Fibroblast of lung (primary cell): ENCODE measurements around the gene NOL6. TPM values are rescaled to one million over a fixed set of nuclear protein-coding genes. Genes with fewer than 3 reads are reported as not detected.

Experiments used
- DNase-seq, 2 donors: peaks; one replicate each; pipeline versions ENCODE4 v3.0.0 to v3.0.0-alpha.2; 2010; ENCODE audit warnings: low read depth in 2 of 2
- H2AFZ ChIP-seq: 2 replicates; pipeline ENCODE4 v1.5.1; 2012; ENCODE audit warnings: low read length, control low read depth, inconsistent platforms
- H3K27ac ChIP-seq: 2 replicates; pipeline ENCODE4 v1.5.1; 2011; ENCODE audit warnings: low read length, control low read depth; ENCODE audit not compliant: insufficient read depth
- H3K27me3 ChIP-seq: 2 replicates; pipeline ENCODE4 v1.5.1; 2011; ENCODE audit warnings: mild to moderate bottlenecking, low read length; ENCODE audit not compliant: control insufficient read depth, insufficient read depth
- H3K36me3 ChIP-seq: 2 replicates; pipeline ENCODE4 v1.5.1; 2011; ENCODE audit warnings: low read length; ENCODE audit not compliant: control insufficient read depth, insufficient read depth
- H3K4me1 ChIP-seq: 2 replicates; pipeline ENCODE4 v1.5.1; 2011; ENCODE audit warnings: low read length; ENCODE audit not compliant: control insufficient read depth, insufficient read depth; ENCODE audit errors: extremely low read depth
- H3K4me2 ChIP-seq: 2 replicates; pipeline ENCODE4 v1.5.1; 2011; ENCODE audit warnings: low read length, control low read depth; ENCODE audit not compliant: insufficient read depth; ENCODE audit errors: extremely low read depth
- H3K4me3 ChIP-seq, 4 experiments: fragments of 200-600 bp in 1 of 4; sonication (generic) in 1 of 4; replicated peaks in 1 of 4; 2 replicates each; pipeline ENCODE4 v1.5.1; 2011 to 2016; ENCODE audit warnings: low read length in 4 of 4, low read depth in 3 of 4, mild to moderate bottlenecking in 3 of 4, control low read depth in 2 of 4, inconsistent platforms in 1 of 4, mixed read lengths in 1 of 4; ENCODE audit not compliant: insufficient read depth in 1 of 4; ENCODE audit errors: control extremely low read depth in 1 of 4
- H3K79me2 ChIP-seq: 2 replicates; pipeline ENCODE4 v1.5.1; 2012; ENCODE audit warnings: mild to moderate bottlenecking, low read length, inconsistent platforms; ENCODE audit not compliant: control insufficient read depth, insufficient read depth
- H3K9ac ChIP-seq: 2 replicates; pipeline ENCODE4 v1.5.1; 2011; ENCODE audit warnings: mild to moderate bottlenecking, low read length, control low read depth; ENCODE audit not compliant: insufficient read depth
- H3K9me3 ChIP-seq: 2 replicates; pipeline ENCODE4 v1.5.1; 2012; ENCODE audit warnings: low read depth, low read length; ENCODE audit not compliant: control insufficient read depth, insufficient read depth
- H4K20me1 ChIP-seq: 2 replicates; pipeline ENCODE4 v1.5.1; 2011; ENCODE audit warnings: low read length; ENCODE audit not compliant: control insufficient read depth, insufficient read depth; ENCODE audit errors: extremely low read depth
- EZH2 ChIP-seq: IDR thresholded peaks from 2 replicates; pipeline ENCODE4 v1.5.1; 2012; ENCODE audit warnings: low read length, control low read depth, mild to moderate bottlenecking; ENCODE audit errors: missing control alignments
- polyA plus RNA-seq, 2 donors: library from polyadenylated mRNA; depleted of rRNA in 1 of 2; stranded (reverse) in 1 of 2; unstranded in 1 of 2; fragments of >200 nt; gene quantifications; 2 replicates each; pipeline ENCODE4 v1.2.1, GENCODE V29; 2011 to 2012; ENCODE audit warnings: missing spikeins in 1 of 2
- total RNA-seq: library from RNA; depleted of rRNA; stranded (reverse); fragments of >200 nt; gene quantifications from 2 replicates; pipeline ENCODE4 v1.2.1, GENCODE V29; 2014
- TF ChIP-seq, protein P1 (sequence below), 2 donors: IDR thresholded peaks in 1 of 2; conservative IDR thresholded peaks in 1 of 2; 1 replicate in 1 of 2; 2 replicates in 1 of 2; pipeline ENCODE4 v1.5.1; 2011 to 2012; ENCODE audit warnings: low read length in 2 of 2, control low read depth in 1 of 2, inconsistent platforms in 1 of 2, low read depth in 1 of 2, mild to moderate bottlenecking in 1 of 2

Gene NOL6
- total and polyA plus RNA-seq, 2 donors (not counting 1 experiment from before 2014, with no cell fraction given): 15.2 to 24.4 TPM

DNA sequence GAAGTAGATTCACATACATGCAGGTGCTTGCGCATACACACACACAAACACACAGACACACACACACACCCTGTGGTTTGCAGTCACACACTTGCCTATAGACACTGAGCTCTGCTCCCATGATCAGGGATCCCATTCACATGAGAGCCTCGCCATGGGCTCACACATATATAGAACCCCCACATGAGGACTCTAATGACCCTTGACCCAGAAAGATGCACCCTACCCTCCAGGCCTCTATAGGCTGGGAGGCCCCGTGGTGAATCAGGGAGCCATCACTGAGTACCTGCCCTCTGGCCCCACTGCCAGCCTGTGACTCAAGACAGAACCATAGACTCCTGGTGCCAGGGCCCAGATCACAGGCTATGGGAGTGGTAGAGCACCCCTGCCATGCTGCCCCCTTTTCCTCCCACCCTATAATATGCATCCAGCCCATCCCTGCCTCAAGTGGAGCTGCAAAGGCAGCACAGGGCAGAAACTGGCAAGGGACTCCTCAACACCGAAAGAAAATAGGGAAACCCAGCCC lies 23.0 kb downstream of the NOL6 start:
- DNase-seq: no peak
- Histone ChIP-seq H3K36me3 (no peaks in the 10 kb centered on the region), H3K4me1 (peaks cover 6% of the 10 kb centered on the region), H2AFZ (no peak overlapping the region), H3K79me2 (no peaks in the 10 kb centered on the region), H3K4me3 (no peak overlapping the region), H4K20me1 (no peaks in the 10 kb centered on the region), H3K27me3 (peaks cover 2% of the 10 kb centered on the region), H3K27ac (no peak overlapping the region), H3K9ac (no peak overlapping the region), H3K9me3 (no peaks in the 10 kb centered on the region), H3K4me2 (no peak overlapping the region)
- no peak for TF ChIP-seq EZH2
- TF ChIP-seq, protein P1, sequence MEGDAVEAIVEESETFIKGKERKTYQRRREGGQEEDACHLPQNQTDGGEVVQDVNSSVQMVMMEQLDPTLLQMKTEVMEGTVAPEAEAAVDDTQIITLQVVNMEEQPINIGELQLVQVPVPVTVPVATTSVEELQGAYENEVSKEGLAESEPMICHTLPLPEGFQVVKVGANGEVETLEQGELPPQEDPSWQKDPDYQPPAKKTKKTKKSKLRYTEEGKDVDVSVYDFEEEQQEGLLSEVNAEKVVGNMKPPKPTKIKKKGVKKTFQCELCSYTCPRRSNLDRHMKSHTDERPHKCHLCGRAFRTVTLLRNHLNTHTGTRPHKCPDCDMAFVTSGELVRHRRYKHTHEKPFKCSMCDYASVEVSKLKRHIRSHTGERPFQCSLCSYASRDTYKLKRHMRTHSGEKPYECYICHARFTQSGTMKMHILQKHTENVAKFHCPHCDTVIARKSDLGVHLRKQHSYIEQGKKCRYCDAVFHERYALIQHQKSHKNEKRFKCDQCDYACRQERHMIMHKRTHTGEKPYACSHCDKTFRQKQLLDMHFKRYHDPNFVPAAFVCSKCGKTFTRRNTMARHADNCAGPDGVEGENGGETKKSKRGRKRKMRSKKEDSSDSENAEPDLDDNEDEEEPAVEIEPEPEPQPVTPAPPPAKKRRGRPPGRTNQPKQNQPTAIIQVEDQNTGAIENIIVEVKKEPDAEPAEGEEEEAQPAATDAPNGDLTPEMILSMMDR (conservative IDR thresholded peaks at IDR 0.05 in 1 of 2, IDR thresholded peaks at IDR 0.05 in 1 of 2; ENCODE audit: low read depth in 1 of 2, low read length in 2 of 2): no peak

DNA sequence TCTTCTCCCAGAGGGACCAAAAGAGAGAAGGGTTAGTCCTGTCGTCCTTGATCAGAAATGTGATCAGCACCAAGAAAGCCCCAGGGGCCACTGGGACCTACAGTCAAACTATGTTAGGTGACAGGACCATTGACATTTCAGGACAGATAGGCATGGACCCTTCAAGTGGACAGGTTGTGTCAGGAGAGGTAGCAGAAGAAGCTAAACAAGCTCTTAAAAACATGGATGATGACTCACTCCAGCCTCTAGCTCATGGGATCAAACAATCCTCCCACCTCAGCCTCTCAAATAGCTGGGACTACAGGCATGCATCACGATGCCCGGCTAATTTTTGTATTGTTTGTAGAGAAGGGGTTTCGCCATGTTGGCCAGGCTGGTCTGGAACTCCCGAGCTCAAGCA lies 24.0 kb downstream of the NOL6 start:
- H3K27ac ChIP-seq: no peak overlapping the region
- H3K27me3 ChIP-seq: peaks cover 2% of the 10 kb centered on the region
- no peak overlapping the region for H3K4me2 ChIP-seq
- H3K4me1 ChIP-seq: peaks cover 6% of the 10 kb centered on the region
- DNase-seq: no peak
- TF ChIP-seq EZH2: no peak
- TF ChIP-seq, protein P1 (conservative IDR thresholded peaks at IDR 0.05 in 1 of 2, IDR thresholded peaks at IDR 0.05 in 1 of 2; ENCODE audit: low read depth in 1 of 2, low read length in 2 of 2): no peak
- no peak overlapping the region for H3K4me3 ChIP-seq
- no peak overlapping the region for H2AFZ ChIP-seq
- no peaks in the 10 kb centered on the region for H3K79me2 ChIP-seq
- H3K9me3 ChIP-seq: no peaks in the 10 kb centered on the region
- H3K9ac ChIP-seq: no peak overlapping the region
- H3K36me3 ChIP-seq: no peaks in the 10 kb centered on the region
- H4K20me1 ChIP-seq: no peaks in the 10 kb centered on the region

DNA sequence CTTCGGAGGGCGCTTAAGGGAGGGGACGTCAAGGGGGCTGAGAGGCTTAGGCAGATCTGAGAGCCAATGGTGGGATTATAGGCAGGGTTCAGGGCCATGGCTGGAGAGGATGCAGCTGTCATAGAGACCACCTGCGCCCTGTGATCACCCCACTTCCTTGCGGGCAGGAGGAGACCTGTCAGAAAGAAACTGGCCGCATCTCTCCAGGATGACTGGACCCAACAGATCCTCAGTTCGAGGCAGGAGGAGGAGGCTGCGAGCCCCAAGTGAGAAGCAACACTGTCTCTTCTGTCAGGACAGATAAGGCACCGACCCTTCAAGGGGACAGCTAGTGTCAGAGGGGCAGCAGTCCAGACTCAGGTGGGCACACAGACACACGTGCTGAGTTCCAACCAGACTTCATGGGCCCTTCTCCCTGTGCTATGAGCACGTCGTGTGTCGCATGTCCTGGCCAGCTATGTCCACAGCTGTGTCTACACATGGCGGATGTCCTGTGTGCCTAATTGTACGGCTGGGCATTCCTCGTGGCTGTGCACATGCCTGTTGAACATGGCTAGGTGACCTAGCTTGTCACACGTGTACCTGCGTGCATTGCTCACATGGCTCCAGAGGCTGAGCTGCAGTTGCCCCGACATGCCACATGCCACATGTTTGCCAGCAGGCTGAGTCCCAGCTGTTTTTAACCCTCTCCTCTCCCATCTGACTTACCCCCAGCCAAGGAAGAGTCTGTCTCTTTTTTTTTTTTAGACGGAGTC lies 25.7 kb downstream of the NOL6 start:
- Histone ChIP-seq H3K4me3 (peak overlapping the region in 3 of 4 experiments; percentile 19 to 54 (median 37)), H3K4me2 (peak overlapping the region; percentile 65), H4K20me1 (no peaks in the 10 kb centered on the region), H3K79me2 (no peaks in the 10 kb centered on the region), H3K27me3 (peaks cover 2% of the 10 kb centered on the region), H3K36me3 (no peaks in the 10 kb centered on the region), H2AFZ (peak overlapping the region; percentile 38), H3K9ac (no peak overlapping the region), H3K27ac (no peak overlapping the region), H3K9me3 (no peaks in the 10 kb centered on the region), H3K4me1 (peaks cover 5% of the 10 kb centered on the region)
- DNase-seq: no peak
- TF ChIP-seq, protein P1 (conservative IDR thresholded peaks at IDR 0.05 in 1 of 2, IDR thresholded peaks at IDR 0.05 in 1 of 2; ENCODE audit: low read depth in 1 of 2, low read length in 2 of 2): no peak
- peak; percentile 49 for TF ChIP-seq EZH2
